Transverse colon (tissue), 4 donors: ENCODE data around the gene CDK5. TPM values are rescaled to one million over a fixed set of nuclear protein-coding genes. Genes with fewer than 3 reads are reported as not detected.
"Not testable (repeated sequence)": the region's sequence is repeated elsewhere in the genome, so short reads cannot be mapped to it uniquely, and the experiment has no call there.

Experiments
- DNase-seq: peaks from one replicate; pipeline ENCODE4 v3.0.0-alpha.2; 2019
- H3K27ac ChIP-seq, 4 donors: fragments of 200-600 bp; sonication (generic); 2 replicates each; pipeline ENCODE4 v1.5.1; 2016 to 2018; ENCODE audit warnings: inconsistent platforms in 4 of 4
- H3K27me3 ChIP-seq: fragments of 200-600 bp; sonication (generic); 2 replicates; pipeline ENCODE4 v1.5.1; 2017; ENCODE audit warnings: inconsistent platforms
- H3K36me3 ChIP-seq, 4 donors: fragments of 200-600 bp; sonication (generic); 2 replicates each; pipeline ENCODE4 v1.5.1; 2017 to 2019; ENCODE audit warnings: inconsistent platforms in 4 of 4
- H3K4me1 ChIP-seq, 4 donors: fragments of 200-600 bp; sonication (generic); 2 replicates each; pipeline ENCODE4 v1.5.1; 2017 to 2020; ENCODE audit warnings: inconsistent platforms in 4 of 4
- H3K4me3 ChIP-seq, 4 donors: fragments of 200-600 bp; sonication (generic); 1 replicate in 1 of 4; 2 replicates in 3 of 4; pipeline versions ENCODE4 v1.5.1 to v1.6.1; 2017 to 2019; ENCODE audit warnings: inconsistent platforms in 4 of 4
- H3K9me3 ChIP-seq, 2 donors: fragments of 200-600 bp; sonication (generic); 2 replicates each; pipeline ENCODE4 v1.5.1; 2017 to 2019; ENCODE audit warnings: inconsistent platforms in 2 of 2
- EP300 ChIP-seq: sonication (generic); formaldehyde crosslinking; IDR thresholded peaks from one replicate; pipeline ENCODE4 v1.6.1; 2017; ENCODE audit warnings: antibody characterized with exemption, low read depth
- POLR2A ChIP-seq: fragments of 450-650 bp; IDR thresholded peaks from one replicate; pipeline ENCODE4 v1.6.1; 2016; ENCODE audit warnings: antibody characterized with exemption, mild to moderate bottlenecking, moderate library complexity
- POLR2AphosphoS5 ChIP-seq, 3 donors: sonication (generic); formaldehyde crosslinking; IDR thresholded peaks; one replicate each; pipeline ENCODE4 v1.6.1; 2016; ENCODE audit warnings: antibody characterized with exemption in 3 of 3
- WGBS, 2 donors: methylation state at CpG; one replicate each; pipeline ENCODE4 v1.1.5; 2018; ENCODE audit warnings: low coverage in 1 of 2; 5-methylcytosine and 5-hydroxymethylcytosine counted together
- in situ Hi-C, 4 donors: fragments of 200-750 bp; cut with MboI; loops; one replicate each; pipeline versions ENCODE4 v1.15.0 to v1.15.1; 2017; ENCODE audit warnings: low sequenced_read_pairs in 3 of 4, low pct_ligation_motif_present in 1 of 4, low pct_unique_long_range_greater_than_20kb in 1 of 4
- intact Hi-C: fragments of 100-400 bp; cut with DNase I; formaldehyde crosslinking; loops from one replicate; pipeline ENCODE4 v1.15.1; 2023; ENCODE audit warnings: low total_unique reads
- total RNA-seq, 4 donors: library from RNA; depleted of rRNA; stranded (reverse); fragments of >200 nt; gene quantifications; one replicate each; pipeline ENCODE4 v1.1.0, GENCODE V29; 2016
- TF ChIP-seq, protein P1 (sequence below), 5 experiments: fragments of 200-600 bp in 3 of 5; fragments of 450-650 bp in 2 of 5; sonication (generic) in 3 of 5; IDR thresholded peaks; 1 replicate in 2 of 5; 2 replicates in 3 of 5; pipeline ENCODE4 v1.5.1; 2016 to 2017; ENCODE audit warnings: antibody characterized with exemption in 5 of 5, inconsistent platforms in 3 of 5, mild to moderate bottlenecking in 2 of 5, moderate library complexity in 1 of 5

The CDK5 gene
- total RNA-seq, 4 donors from 2014 or later, result 1.1 to 33.8 (median 10.7) TPM

DNA sequence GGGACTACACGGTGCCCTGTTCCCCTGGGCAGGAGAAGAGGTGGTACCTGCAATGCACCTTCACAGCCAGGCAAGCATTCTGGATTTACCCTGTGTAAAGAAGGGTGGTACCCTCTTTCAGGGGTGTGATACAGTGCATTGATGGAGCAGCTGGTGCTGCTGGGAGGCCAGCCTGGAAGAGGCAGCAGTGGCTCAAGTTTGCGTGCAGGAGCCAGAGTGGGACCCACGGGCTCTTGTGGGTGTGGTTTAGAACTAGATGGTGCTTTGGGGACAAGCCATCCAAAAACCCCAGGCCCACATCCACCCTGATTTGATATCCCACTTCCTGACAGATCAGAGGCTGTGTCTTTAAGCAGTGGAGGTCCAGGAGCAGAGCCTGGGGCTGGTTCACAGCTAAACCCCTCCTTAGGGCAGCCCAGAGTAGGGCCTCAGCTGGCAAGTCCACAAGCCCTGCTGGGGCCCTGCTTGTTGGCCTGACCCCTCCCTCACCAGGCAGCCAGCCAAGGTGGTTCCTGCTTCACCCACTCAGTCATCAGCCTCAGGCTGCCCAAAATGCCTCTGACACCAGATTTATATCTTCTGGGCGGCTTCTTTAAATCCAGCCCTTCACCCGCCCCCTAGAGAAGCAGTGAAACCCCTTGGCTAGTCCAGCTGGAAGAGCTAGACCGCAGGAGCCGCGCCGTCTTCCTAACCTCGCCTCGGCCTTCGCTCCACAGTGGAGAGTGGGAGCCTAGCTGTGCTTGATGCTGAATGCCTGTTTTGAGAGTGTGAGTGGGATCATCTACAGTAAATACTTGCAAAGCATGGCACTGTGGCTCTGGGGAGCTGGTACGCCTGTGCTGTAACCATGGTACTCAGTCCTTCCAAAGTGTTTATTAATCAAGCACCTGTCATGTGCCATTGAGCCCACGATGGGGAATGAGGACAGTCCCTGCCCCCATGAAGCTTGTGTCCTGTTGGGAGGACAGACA is 10.8 kb downstream of the CDK5 start:
- peaks cover 8% of the 10 kb centered on the region for H3K27me3 ChIP-seq
- no peak for DNase-seq
- intact Hi-C loops (no loop called here), in situ Hi-C loops (no loop called here)
- no peaks in the 10 kb centered on the region for H3K9me3 ChIP-seq
- H3K4me1 ChIP-seq, result peaks cover 0 to 16% (median 8%) of the 10 kb centered on the region in 4 donors
- no peak overlapping the region for H3K4me3 ChIP-seq
- no peak overlapping the region for H3K27ac ChIP-seq
- no peaks in the 10 kb centered on the region for H3K36me3 ChIP-seq
- TF ChIP-seq POLR2A (no peak), POLR2AphosphoS5 (IDR thresholded peaks at IDR 0.05) (no peak)
- TF ChIP-seq, protein P1, sequence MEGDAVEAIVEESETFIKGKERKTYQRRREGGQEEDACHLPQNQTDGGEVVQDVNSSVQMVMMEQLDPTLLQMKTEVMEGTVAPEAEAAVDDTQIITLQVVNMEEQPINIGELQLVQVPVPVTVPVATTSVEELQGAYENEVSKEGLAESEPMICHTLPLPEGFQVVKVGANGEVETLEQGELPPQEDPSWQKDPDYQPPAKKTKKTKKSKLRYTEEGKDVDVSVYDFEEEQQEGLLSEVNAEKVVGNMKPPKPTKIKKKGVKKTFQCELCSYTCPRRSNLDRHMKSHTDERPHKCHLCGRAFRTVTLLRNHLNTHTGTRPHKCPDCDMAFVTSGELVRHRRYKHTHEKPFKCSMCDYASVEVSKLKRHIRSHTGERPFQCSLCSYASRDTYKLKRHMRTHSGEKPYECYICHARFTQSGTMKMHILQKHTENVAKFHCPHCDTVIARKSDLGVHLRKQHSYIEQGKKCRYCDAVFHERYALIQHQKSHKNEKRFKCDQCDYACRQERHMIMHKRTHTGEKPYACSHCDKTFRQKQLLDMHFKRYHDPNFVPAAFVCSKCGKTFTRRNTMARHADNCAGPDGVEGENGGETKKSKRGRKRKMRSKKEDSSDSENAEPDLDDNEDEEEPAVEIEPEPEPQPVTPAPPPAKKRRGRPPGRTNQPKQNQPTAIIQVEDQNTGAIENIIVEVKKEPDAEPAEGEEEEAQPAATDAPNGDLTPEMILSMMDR (IDR thresholded peaks at IDR 0.05), result no peak
- WGBS, 2 donors, result 0 to 63% methylated on average over 1 to 14 of the region's 14 CpGs

DNA sequence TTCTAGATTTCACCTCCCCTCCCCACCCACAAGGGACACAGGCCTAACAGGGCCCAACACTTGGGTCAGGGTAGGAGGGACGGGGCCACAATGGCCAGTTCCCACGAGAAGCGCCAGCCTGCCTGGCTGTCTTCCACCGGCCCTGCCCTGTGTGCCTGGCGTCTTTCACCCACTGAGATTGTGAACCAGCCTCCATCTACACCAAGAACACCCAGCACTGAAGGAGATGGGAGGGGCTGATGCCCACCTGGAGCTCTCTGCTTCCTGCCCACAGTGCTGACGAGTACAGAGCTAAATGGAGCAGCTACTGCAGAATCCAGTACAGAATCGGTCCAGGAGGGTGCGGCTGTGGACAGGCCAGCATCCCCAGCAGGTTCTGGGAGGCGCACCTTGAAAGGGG is 11.7 kb downstream of the CDK5 start:
- 88% methylated on average over 9 of the region's 9 CpGs; no CpG with 5 or more reads in 1 of the 2 donors for WGBS, 2 donors
- no peak overlapping the region for H3K4me3 ChIP-seq
- no peak for DNase-seq
- H3K27me3 ChIP-seq, result peaks cover 7% of the 10 kb centered on the region
- H3K9me3 ChIP-seq, result no peaks in the 10 kb centered on the region
- no peaks in the 10 kb centered on the region for H3K36me3 ChIP-seq
- in situ Hi-C loops, result no loop called here
- H3K27ac ChIP-seq, result no peak overlapping the region
- TF ChIP-seq, protein P1 (IDR thresholded peaks at IDR 0.05), result no peak
- TF ChIP-seq POLR2AphosphoS5 (IDR thresholded peaks at IDR 0.05) (no peak), EP300 (no peak), POLR2A (no peak)
- intact Hi-C loops, result no loop called here
- H3K4me1 ChIP-seq, result peaks cover 0 to 10% (median 4%) of the 10 kb centered on the region in 4 donors

DNA sequence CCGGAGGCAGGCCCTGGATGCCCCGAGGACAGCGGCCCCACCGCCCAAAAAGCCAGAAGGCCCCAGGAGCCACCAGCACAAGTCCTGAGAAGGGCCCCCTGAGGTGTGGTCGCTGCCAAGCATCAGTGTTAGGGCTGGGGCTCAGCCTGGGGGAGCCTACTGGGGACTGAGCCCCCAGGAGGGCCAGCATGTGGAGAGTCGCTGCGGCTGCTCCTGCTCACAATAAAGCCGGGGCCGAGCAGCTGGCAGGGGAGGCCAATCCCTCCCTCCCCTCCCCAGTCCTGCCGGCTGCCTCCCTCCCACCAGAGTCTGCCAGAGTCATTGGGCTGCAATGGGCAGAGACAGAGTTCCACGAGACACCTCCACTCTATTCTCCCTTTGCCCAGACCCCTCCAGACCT is 12.4 kb downstream of the CDK5 start:
- WGBS, 2 donors, result 90% methylated on average over 11 of the region's 11 CpGs; no CpG with 5 or more reads in 1 of the 2 donors
- intact Hi-C loops (no loop called here), in situ Hi-C loops (no loop called here)
- Histone ChIP-seq H3K36me3 (no peaks in the 10 kb centered on the region), H3K27me3 (peaks cover under 1% of the 10 kb centered on the region), H3K9me3 (no peaks in the 10 kb centered on the region), H3K27ac (no peak overlapping the region), H3K4me1 (peaks cover 0 to 7% (median 1%) of the 10 kb centered on the region in 4 donors), H3K4me3 (no peak overlapping the region)
- TF ChIP-seq, protein P1 (IDR thresholded peaks at IDR 0.05), result no peak
- TF ChIP-seq POLR2AphosphoS5 (IDR thresholded peaks at IDR 0.05), result no peak
- TF ChIP-seq EP300, result no peak
- TF ChIP-seq POLR2A, result no peak
- no peak for DNase-seq

DNA sequence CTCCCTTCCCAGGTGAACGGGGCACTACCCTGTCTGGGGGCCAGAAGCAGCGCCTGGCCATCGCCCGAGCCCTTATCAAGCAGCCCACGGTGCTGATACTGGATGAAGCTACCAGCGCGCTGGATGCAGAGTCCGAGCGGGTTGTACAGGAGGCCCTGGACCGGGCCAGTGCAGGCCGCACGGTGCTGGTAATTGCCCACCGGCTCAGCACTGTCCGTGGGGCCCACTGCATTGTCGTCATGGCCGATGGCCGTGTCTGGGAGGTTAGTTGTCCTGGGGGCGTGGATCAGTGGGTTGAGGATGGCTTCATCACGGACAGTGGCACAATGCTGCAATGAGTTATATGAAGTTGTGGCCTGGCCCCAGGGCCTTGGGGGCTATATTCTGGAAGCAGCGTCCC is 13.7 kb downstream of the CDK5 start:
- Histone ChIP-seq H3K27ac (no peak overlapping the region), H3K27me3 (no peaks in the 10 kb centered on the region), H3K36me3 (no peaks in the 10 kb centered on the region), H3K4me3 (no peak overlapping the region), H3K4me1 (peaks cover 0 to 14% (median 7%) of the 10 kb centered on the region in 4 donors), H3K9me3 (no peaks in the 10 kb centered on the region)
- in situ Hi-C loops (no loop called here), intact Hi-C loops (no loop called here)
- no peak for DNase-seq
- TF ChIP-seq EP300 (no peak), POLR2AphosphoS5 (IDR thresholded peaks at IDR 0.05) (no peak)
- WGBS, 2 donors, result 89% methylated on average over 20 of the region's 20 CpGs; no CpG with 5 or more reads in 1 of the 2 donors

DNA sequence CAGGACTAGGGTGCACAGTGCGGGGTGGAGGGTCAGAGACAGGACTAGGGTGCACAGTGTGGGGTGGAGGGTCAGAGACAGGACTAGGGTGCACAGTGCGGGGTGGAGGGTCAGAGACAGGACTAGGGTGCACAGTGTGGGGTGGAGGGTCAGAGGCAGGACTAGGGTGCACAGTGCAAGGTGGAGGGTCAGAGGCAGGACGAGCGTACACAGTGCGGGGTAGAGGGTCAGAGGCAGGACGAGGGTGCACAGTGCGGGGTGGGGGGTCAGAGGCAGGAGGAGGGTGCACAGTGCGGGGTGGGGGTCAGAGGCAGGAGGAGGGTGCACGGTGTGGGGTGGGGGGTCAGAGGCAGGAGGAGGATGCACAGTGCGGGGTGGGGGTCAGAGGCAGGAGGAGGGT is 14.2 kb downstream of the CDK5 start:
- 97 to 98% methylated on average over 6 to 9 of the region's 10 CpGs for WGBS, 2 donors
- DNase-seq, H3K36me3 ChIP-seq, intact Hi-C loops, in situ Hi-C loops, H3K27ac ChIP-seq, H3K9me3 ChIP-seq, H3K4me3 ChIP-seq, H3K27me3 ChIP-seq: not testable (repeated sequence)
- H3K4me1 ChIP-seq, result peaks cover 0 to 19% (median 11%) of the 10 kb centered on the region in 4 donors
